Vagina (tissue), 2 donors: Measurements from ENCODE around the gene CAPN12.

Source experiments
- POLR2AphosphoS5 ChIP-seq, 2 donors: sonication (generic); formaldehyde crosslinking; IDR thresholded peaks; one replicate each; pipeline ENCODE4 v1.9.0; 2017; ENCODE audit warnings: antibody characterized with exemption in 2 of 2, mild to moderate bottlenecking in 2 of 2, low read depth in 1 of 2; ENCODE audit not compliant: insufficient read depth in 1 of 2
- TF ChIP-seq, protein P1 (sequence below), 3 experiments: fragments of 450-650 bp in 2 of 3; fragments of 200-600 bp in 1 of 3; sonication (generic) in 1 of 3; IDR thresholded peaks; one replicate each; pipeline ENCODE4 v1.5.1; 2017 to 2019; ENCODE audit warnings: antibody characterized with exemption in 3 of 3, mild to moderate bottlenecking in 2 of 3, moderate library complexity in 2 of 3

- TF ChIP-seq, protein P1, sequence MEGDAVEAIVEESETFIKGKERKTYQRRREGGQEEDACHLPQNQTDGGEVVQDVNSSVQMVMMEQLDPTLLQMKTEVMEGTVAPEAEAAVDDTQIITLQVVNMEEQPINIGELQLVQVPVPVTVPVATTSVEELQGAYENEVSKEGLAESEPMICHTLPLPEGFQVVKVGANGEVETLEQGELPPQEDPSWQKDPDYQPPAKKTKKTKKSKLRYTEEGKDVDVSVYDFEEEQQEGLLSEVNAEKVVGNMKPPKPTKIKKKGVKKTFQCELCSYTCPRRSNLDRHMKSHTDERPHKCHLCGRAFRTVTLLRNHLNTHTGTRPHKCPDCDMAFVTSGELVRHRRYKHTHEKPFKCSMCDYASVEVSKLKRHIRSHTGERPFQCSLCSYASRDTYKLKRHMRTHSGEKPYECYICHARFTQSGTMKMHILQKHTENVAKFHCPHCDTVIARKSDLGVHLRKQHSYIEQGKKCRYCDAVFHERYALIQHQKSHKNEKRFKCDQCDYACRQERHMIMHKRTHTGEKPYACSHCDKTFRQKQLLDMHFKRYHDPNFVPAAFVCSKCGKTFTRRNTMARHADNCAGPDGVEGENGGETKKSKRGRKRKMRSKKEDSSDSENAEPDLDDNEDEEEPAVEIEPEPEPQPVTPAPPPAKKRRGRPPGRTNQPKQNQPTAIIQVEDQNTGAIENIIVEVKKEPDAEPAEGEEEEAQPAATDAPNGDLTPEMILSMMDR (IDR thresholded peaks at IDR 0.05) = no peak
- no peak for TF ChIP-seq POLR2AphosphoS5 (IDR thresholded peaks at IDR 0.05; ENCODE audit: insufficient read depth in 1 of 2, low read depth in 1 of 2)
Observed at GRCh38 chr19:38735257-38735686, 9.0 kb downstream of the CAPN12 start.
